OCI-LY7 (cell line): Measurements from ENCODE around the gene SATB2. TPM values are rescaled to one million over a fixed set of nuclear protein-coding genes. Genes with fewer than 3 reads are reported as not detected.

ENCODE experiments used
- BruUV-seq: library from RNA; stranded (reverse); fragments of 400-500 nt; replicated peaks from 2 replicates; lab custom pipeline; 2021; lab: Mats Ljungman, UMichigan
- CTCF ChIA-PET: fragments of 300-600 bp; sonication (Branson Sonifier 250); formaldehyde crosslinking; loops from one replicate; lab custom pipeline; 2022; ENCODE audit warnings: antibody characterized with exemption; ENCODE audit not compliant: unreplicated experiment; lab: Charles Lee
- POLR2A ChIA-PET: fragments of 300-600 bp; sonication (Branson Sonifier 250); formaldehyde crosslinking; loops from one replicate; lab custom pipeline; 2022; ENCODE audit warnings: antibody characterized with exemption; lab: Charles Lee
- DNase-seq: peaks from one replicate; pipeline ENCODE4 v3.0.0-alpha.2; 2015; ENCODE audit warnings: low spot score
- H2AFZ ChIP-seq: fragments of 200-600 bp; sonication (generic), shearing (Covaris generic); 2 replicates; pipeline ENCODE4 v1.6.1; 2014; ENCODE audit warnings: mild to moderate bottlenecking, antibody characterized with exemption, low read length, moderate library complexity
- H3K27ac ChIP-seq: fragments of 200-600 bp; sonication (generic); 2 replicates; pipeline ENCODE4 v1.5.1; 2014; ENCODE audit warnings: mixed run types, low read depth, mild to moderate bottlenecking, moderate library complexity, low read length, inconsistent platforms; ENCODE audit not compliant: poor library complexity, severe bottlenecking
- H3K36me3 ChIP-seq: fragments of 200-600 bp; sonication (generic); 2 replicates; pipeline ENCODE4 v1.6.1; 2014; ENCODE audit warnings: mild to moderate bottlenecking, antibody characterized with exemption, low read length, moderate library complexity, mixed read lengths; ENCODE audit not compliant: insufficient read depth
- H3K4me1 ChIP-seq: fragments of 200-600 bp; sonication (generic); 2 replicates; pipeline ENCODE4 v1.5.1; 2014; ENCODE audit warnings: mild to moderate bottlenecking, low read length; ENCODE audit not compliant: insufficient read depth, poor library complexity, severe bottlenecking
- H3K4me2 ChIP-seq: fragments of 200-600 bp; sonication (generic); 2 replicates; pipeline ENCODE4 v1.6.1; 2014; ENCODE audit warnings: mild to moderate bottlenecking, low read length
- H3K4me3 ChIP-seq: fragments of 200-600 bp; sonication (generic); 2 replicates; pipeline ENCODE4 v1.5.1; 2014; ENCODE audit warnings: mild to moderate bottlenecking, low read depth, low read length; ENCODE audit not compliant: poor library complexity, severe bottlenecking
- H3K79me2 ChIP-seq: fragments of 200-600 bp; sonication (generic); 2 replicates; pipeline ENCODE4 v1.6.1; 2016; ENCODE audit warnings: low read depth, mild to moderate bottlenecking, low read length, moderate library complexity, mixed read lengths; ENCODE audit not compliant: insufficient read depth
- H3K9me2 ChIP-seq: fragments of 200-600 bp; sonication (generic); 2 replicates; pipeline ENCODE4 v1.6.1; 2016; ENCODE audit warnings: mild to moderate bottlenecking, low read length, mixed read lengths; ENCODE audit not compliant: insufficient read depth
- H3K9me3 ChIP-seq: fragments of 200-600 bp; sonication (generic); 2 replicates; pipeline ENCODE4 v1.6.1; 2014; ENCODE audit warnings: mild to moderate bottlenecking, mixed run types, low read length, mixed read lengths
- H4K20me1 ChIP-seq: fragments of 200-600 bp; sonication (generic); 2 replicates; pipeline ENCODE4 v1.6.1; 2014; ENCODE audit warnings: mild to moderate bottlenecking, antibody characterized with exemption, low read length, moderate library complexity, mixed read lengths; ENCODE audit not compliant: insufficient read depth
- CTCF ChIP-seq: fragments of 200-600 bp; sonication (generic); conservative IDR thresholded peaks from 2 replicates; pipeline ENCODE4 v1.5.1; 2014; ENCODE audit warnings: mild to moderate bottlenecking, antibody characterized with exemption, low read length, moderate library complexity, mixed read lengths
- EZH2phosphoT487 ChIP-seq: fragments of 200-600 bp; sonication (generic); IDR thresholded peaks from 2 replicates; pipeline ENCODE4 v1.6.1; 2018; ENCODE audit warnings: low read depth, borderline replicate concordance, mild to moderate bottlenecking, mixed run types, antibody characterized with exemption, low read length, moderate library complexity, mixed read lengths
- intact Hi-C: fragments of 100-400 bp; cut with micrococcal nuclease; formaldehyde crosslinking; loops from one replicate; pipeline ENCODE4 v1.10.0; 2022; ENCODE audit not compliant: unreplicated experiment
- total RNA-seq, 2 experiments: library from RNA; depleted of rRNA in 1 of 2; stranded (reverse); fragments of >200 nt in 1 of 2; shearing (Covaris generic) in 1 of 2; gene quantifications; 2 replicates each; pipeline ENCODE4 v1.2.3, GENCODE V29; 2014 to 2022

Gene SATB2
- total RNA-seq, 2 experiments from 2014 or later, result 15.9 to 30.7 TPM

- Histone ChIP-seq H3K4me2 (peak overlapping the region; percentile 53), H3K79me2 (no peaks in the 10 kb centered on the region), H3K4me1 (peaks cover 75% of the 10 kb centered on the region), H3K36me3 (peaks cover 9% of the 10 kb centered on the region), H3K27ac (peak overlapping the region; percentile 40), H2AFZ (no peak overlapping the region; the same call in 1 of the 2 replicates), H4K20me1 (no peaks in the 10 kb centered on the region), H3K9me3 (no peaks in the 10 kb centered on the region), H3K9me2 (no peaks in the 10 kb centered on the region), H3K4me3 (peak overlapping the region; percentile 9)
- POLR2A ChIA-PET, result no interaction called here
- BruUV-seq, result no TSS peak
- no peak for DNase-seq
- intact Hi-C loops, result no loop called here
- TF ChIP-seq CTCF, result no peak
- no peak for TF ChIP-seq EZH2phosphoT487
- CTCF ChIA-PET, result no interaction called here
Measured at GRCh38 chr2:199335502-199335901, 122.2 kb downstream of the SATB2 start.

- H3K4me3 ChIP-seq, result no peak overlapping the region
- ChIA-PET POLR2A (interaction anchor here (0.7 to 1.1 kb wide), 3 partner anchors 20 to 854 kb away, joined by 3 to 4 read pairs (median 3); no protein-coding TSS in a partner anchor), CTCF (no interaction called here)
- peak overlapping the region; percentile 53; the same call in 1 of the 2 replicates for H2AFZ ChIP-seq
- no TSS peak for BruUV-seq
- peaks cover 44% of the 10 kb centered on the region for H3K36me3 ChIP-seq
- peak overlapping the region; percentile 53 for H3K27ac ChIP-seq
- intact Hi-C loops, result no loop called here
- no peaks in the 10 kb centered on the region for H3K79me2 ChIP-seq
- no peaks in the 10 kb centered on the region for H3K9me2 ChIP-seq
- H3K4me2 ChIP-seq, result peak overlapping the region; percentile 65
- DNase-seq, result no peak
- no peaks in the 10 kb centered on the region for H3K9me3 ChIP-seq
- TF ChIP-seq EZH2phosphoT487 (no peak), CTCF (no peak)
- H3K4me1 ChIP-seq, result peaks cover 54% of the 10 kb centered on the region
- no peaks in the 10 kb centered on the region for H4K20me1 ChIP-seq
Measured at GRCh38 chr2:199329466-199329865, 128.3 kb downstream of the SATB2 start.

DNA sequence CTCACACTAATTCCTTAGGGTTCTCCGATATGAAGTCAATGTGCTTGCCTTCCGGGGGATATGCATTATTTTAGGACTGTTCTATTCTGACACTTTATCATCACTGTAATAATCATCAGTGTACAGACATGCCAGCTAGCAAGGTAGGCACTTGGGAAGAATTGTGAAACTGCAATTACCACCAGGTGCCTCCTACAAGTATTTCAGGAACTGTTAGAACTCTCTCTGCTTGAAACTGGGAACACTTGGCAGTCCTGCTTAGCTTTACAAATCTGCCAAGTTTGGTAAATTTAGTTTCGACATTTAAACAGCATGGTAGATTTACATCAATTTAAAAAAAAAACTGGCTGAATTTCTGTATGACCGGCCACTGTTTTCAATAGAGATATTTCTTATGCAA lies 128.7 kb downstream of the SATB2 start:
- Histone ChIP-seq H3K4me1 (peaks cover 49% of the 10 kb centered on the region), H3K9me2 (no peaks in the 10 kb centered on the region), H3K9me3 (no peaks in the 10 kb centered on the region), H4K20me1 (no peaks in the 10 kb centered on the region), H3K4me2 (no peak overlapping the region), H2AFZ (no peak overlapping the region; the same call in 1 of the 2 replicates), H3K4me3 (no peak overlapping the region), H3K36me3 (peaks cover 49% of the 10 kb centered on the region), H3K79me2 (no peaks in the 10 kb centered on the region), H3K27ac (no peak overlapping the region)
- ChIA-PET CTCF (no interaction called here), POLR2A (interaction anchor here (0.7 kb wide), 2 partner anchors 567 to 854 kb away, joined by 3 read pairs; no protein-coding TSS in a partner anchor)
- intact Hi-C loops, result no loop called here
- no peak for DNase-seq
- no TSS peak for BruUV-seq
- TF ChIP-seq CTCF (no peak), EZH2phosphoT487 (no peak)
